Activated CD8-positive, alpha-beta memory T cell treated with anti-CD3 and anti-CD28 coated beads, Interleukin-2, amount 50 U/mL, for 1 hour (primary cell): ENCODE data around the gene DRD2.
"Not testable (repeated sequence)": the region's sequence is repeated elsewhere in the genome, so short reads cannot be mapped to it uniquely, and the experiment has no call there.

Source experiments
- DNase-seq: peaks from one replicate; pipeline ENCODE4 v3.0.0-alpha.2; 2020; ENCODE audit errors: extremely low read depth

DRD2 gene

DNA sequence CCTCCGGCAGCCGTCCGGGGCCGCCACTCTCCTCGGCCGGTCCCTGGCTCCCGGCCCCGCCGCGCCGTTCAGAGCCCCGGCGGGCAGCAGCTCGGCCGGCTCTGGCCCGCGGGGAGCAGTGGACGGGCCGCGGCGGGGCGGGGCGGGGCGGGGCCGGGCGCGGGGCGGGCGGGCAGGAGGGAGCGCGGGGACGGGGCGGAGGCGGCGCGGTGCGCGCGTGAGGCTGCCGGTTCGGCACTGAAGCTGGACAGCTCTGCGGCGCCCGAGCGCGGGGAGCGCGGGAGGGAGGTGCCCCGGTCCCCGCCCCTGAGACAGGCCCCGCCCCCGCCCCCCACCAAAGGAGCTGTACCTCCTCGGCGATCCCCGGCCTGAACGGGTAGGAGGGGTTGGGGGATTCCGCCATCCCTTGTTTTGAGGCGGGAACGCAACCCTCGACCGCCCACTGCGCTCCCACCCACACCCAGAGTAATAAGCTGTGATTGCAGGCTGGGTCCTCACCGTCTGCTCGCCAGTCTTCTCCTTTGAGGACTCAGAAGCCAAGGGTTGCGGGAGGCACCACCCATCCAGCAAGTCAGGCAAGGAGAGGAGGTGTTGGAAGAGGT lies at the start of gene DRD2:
DRD2 (minus strand) TSS at position 239 of the 602 bp plus-strand sequence. CDS start 50,747 bp downstream, outside the sequence.
- DNase-seq: no peak

- DNase-seq: not testable (repeated sequence)
Observed at GRCh38 chr11:113523906-113524305, 48.7 kb upstream of the DRD2 start.

DNA sequence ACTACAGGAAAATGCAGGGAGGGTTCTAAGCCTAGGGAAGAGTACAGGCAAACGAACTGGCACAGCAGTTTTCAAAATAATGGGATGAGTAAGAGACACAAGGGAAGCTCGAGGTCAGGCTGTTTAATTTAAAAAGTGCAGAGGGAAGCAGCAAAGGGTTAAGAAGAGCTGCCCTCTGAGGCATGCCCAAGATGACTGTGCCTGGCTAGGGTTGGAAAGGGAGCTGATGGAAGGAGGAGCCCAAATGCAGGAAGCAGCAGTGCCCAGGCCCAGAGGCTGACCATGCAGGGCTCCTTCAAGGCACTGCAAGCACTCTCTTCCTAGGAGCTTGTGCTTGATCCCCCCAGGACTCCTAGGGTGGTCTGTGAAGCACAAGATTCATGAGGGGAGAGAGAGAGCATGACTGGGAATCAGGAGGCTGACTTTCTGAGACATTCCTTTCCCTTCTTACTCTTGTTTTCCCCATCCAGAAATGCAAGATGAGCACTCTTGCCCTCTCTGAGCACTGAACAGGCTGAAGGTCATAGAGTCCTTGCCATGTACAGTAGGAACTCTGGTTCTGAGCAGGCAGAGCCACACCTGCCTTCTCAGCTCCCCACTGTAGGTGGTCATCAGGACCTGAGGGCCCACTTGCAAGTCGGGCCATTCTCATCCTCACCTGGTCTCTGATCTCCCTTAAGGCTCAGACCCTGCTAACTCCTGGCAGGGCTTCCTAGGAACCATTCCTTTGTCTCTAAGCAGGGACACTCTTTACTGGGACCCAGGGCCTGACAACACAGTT lies 46.7 kb upstream of the DRD2 start:
- DNase-seq: no peak

DNA sequence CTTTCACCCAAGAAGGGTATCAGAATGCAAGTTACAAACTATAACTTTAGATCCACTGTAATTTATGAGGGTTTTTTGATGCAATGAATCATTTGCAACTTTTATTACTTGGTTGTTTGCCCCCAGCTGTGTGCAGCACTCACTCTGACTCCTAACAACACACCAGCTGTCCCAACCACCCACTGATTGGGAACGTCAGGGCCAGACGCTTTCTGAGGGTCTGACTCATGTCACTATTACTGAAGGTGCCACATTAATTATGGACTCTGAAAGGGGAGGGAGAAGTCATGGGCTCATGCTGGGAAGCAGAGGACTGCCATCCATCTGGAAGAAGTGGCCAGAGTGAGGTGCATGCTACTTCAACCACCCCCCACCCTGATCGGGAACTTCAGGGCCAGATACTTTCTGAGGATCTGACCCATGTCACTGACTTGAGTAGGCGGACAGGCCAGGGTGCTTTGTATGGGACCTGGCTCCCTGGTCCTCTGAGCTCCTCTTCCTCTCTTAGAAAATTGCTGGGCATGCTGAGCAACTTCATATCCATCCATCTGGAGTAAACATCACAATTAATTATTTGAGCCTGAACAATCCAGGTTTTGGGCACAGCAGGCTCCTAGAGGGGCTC lies 44.9 kb upstream of the DRD2 start:
- no peak for DNase-seq

GRCh38 chr11:113518716-113519495 lies 43.7 kb upstream of the DRD2 start:
- no peak for DNase-seq

DNA sequence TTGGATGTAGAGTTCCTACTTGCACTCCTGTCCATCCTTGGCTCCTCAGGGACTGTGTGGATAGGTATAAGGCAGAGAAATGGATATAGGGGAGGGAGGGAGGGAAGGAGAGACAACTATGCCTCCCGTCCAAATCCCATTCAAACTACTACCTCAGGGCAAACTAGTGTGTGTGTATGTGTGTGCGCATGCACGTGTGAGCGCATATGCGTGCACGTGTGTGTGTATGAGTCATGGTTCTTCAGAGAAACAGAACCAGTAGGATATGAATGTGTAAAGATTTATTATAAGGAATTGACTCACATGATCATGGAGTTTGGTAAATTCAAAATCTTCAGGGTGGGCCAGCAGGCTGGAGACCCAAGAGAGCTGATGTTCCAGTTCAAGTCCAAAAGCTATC lies 42.2 kb upstream of the DRD2 start:
- DNase-seq: no peak

GRCh38 chr11:113514856-113515255 lies 39.7 kb upstream of the DRD2 start:
- no peak for DNase-seq

DNA sequence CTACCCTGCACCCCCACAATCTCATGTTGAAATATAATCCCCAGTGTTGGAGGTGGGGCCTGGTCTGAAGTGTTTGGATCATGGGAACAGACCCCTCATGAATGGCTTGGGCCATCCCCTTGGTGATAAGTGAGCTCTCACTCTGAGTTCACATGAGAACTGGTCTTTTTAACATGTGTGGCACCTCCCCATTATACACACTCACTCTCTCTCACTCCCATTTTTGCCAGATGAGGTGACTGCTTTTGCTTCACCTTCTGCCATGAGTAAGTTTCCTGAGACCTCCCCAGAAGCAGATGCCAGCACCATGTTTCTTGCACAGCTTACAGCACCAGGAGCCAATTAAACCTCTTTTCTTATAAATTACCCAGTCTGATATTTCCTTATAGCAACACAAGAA lies 32.1 kb upstream of the DRD2 start:
- no peak for DNase-seq

DNA sequence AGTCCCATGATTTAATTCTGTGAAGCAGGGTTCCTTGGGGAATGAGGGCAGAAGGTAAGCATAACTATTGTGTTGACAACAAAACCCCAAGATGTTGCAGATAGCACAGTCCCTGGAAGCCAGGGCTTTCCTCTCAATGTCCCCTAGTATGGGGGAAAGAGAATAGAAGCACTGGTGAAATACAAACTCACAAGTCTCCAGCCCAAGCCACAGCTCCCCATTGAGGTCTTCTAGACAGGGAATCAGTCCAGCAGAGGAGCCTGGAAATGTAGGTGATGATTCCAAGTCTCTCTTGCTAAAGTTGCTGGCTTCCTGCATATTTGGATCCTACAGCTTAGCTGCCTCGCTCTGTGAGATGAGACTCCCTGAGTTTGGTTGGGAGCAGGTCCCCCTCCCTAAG lies 31.7 kb upstream of the DRD2 start:
- DNase-seq: no peak

DNA sequence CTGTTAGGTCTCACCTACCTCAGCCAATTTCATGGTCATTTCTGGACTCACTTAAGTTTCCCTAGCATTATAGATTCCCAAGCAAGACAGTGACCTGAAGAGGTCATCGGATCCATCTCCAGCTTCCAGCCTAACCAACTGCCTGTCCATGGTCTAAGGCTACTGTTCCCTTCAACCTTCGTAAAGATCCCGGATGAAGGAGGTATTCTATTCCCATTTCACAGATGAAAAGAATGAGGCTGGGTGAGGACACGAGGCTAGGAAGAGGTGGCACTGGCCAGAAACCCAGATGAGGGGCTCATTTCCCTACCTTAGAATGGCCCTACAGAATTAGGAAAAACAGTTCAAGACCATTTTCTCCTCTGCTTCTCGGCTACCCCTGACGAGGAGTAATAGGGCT lies 31.3 kb upstream of the DRD2 start:
- DNase-seq: no peak

GRCh38 chr11:113505541-113506375 lies 30.6 kb upstream of the DRD2 start:
- DNase-seq: no peak

DNA sequence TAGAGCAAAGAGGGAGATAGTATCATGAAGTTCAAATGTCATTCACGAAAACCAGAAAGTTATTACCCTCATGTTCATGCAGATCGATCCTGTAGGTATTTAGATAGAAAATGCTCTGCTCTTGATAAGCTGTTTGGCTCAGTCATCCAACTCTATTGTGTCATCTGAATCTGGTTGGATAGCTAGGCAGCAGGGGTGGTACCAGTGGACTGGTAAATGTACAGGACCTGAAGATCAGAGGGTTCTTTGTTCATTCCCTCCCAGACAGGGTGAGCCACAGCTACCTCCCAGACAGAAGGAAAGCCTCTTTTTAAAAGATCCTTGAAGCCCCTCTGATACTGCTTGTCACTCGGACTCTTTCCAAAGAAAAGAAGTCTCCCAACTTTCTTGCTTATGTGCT lies 29.8 kb upstream of the DRD2 start:
- no peak for DNase-seq

DNA sequence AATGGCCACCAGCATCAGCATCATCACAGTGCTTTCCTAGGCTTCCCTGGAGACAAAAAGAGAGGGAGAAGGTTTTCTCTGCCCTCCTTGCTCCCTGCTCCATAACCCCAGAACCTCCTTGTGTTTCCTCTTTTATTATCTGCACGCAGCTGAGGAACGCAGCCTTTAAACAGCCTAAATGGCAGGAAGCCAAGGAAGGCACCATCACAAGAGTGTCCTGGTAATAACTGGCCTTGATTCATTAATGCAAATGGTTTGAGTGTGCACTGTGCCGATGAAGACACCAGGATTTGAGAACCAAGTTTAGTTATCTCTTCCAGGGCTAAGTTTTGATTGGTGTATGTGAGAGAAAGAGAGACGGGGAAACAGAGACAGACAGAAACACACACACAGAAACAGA lies 29.4 kb upstream of the DRD2 start:
- DNase-seq: no peak

DNA sequence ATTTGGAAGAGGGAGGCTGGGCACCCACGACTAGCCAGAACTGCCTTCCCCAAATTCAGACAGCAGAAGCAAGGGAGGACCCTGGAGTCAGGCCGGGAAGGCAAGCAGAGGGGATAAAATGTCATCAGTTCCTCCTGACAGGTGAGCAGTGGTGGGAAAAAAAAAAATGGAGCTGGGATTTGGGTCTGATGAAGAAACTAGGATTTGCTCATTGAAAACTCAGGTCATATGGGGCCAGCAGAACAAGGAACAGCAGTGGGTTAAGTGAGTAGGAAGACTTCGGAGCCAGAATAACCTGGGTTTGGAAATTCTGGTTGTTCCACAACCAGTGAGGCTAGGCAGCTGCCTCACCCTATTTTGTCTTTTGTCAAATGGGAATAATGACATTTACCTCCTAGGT lies 28.9 kb upstream of the DRD2 start:
- DNase-seq: no peak

DNA sequence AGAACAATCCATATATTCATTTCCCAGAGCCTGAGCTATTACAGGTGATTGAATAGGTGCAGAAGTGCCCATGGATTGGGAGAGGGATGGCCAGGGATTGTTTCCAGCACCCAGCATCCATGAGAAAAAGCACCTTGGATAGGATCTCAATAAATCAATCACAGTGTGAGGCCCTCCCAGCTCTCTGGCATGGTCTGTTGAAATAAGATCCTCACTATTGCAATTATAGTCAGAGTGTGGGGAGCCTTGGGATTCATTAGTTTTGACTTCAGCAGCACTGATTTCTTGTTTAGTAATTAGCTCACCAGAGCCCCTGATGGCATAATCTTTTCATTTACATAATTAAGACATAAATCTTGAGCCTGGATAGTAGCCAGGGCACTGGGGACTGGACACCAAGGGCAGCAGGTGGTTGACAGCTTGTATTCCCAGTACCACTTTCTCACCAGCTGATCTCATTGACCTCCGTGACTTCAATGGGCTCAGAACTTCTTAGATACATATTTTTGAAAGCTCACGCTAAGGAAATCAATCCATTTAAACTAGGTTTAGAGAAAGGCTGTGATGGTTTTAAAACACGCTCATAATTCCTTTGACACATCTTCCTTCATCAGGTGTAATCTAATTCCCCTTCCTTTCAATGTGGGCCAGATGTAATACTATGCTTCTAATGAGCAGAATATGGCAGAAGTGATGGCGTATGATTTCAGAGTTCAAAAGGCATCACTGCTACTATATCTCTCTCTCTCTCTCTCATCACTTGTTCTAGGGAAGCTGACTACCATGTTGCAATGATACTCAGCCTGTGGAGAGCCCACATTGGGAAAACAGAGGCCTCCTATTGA lies 22.1 kb upstream of the DRD2 start:
- DNase-seq: no peak

- no peak for DNase-seq
Observed at GRCh38 chr11:113496026-113496651, 20.9 kb upstream of the DRD2 start.

DNA sequence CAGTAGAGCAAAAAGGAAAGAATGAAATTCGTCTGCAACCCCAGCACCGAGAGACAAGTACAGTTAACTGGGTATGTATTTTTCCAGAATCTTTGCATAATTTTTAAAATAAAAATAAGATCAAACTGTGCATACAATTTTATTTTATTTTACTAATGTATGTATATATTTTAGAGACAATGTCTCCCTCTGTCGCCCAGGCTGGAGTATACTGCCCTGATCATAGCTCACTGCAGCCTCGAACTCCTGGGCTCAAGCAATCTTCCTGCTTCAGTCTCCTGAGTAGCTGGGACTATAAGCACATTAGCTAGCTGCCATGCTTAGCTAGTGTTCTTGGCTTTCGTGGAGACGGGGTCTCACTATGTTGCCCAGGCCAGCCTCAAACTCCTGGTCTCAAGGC lies 18.8 kb upstream of the DRD2 start:
- no peak for DNase-seq

- DNase-seq: no peak
Observed at GRCh38 chr11:113493206-113493605, 18.0 kb upstream of the DRD2 start.

DNA sequence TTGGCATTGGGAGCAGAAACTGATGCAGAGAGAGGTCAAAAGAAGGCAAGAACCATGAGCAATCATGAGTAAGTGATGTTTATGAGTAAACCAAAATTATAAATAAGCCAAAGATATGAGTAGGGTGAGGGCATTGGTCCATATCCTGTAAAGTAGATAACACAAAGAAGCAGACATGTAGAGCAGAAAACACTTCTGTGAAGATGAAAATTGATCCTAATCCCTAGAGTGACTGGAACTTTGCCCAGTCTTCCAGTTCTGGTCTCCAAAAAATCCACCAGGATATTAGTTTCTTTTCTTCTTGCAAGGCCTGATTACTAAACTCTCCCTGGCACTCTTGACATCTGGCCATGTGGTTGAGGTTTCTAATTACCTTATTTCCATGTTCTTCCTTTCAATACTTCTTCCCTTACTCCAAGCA lies 13.7 kb upstream of the DRD2 start:
- DNase-seq: no peak

GRCh38 chr11:113487622-113488021 lies 12.4 kb upstream of the DRD2 start:
- DNase-seq: no peak
